DND-41 (cell line): Measurements from ENCODE around the gene STRN.

ENCODE experiments used
- EZH2 ChIP-seq: IDR thresholded peaks from 3 replicates; pipeline ENCODE4 v1.6.1; 2012; ENCODE audit warnings: borderline replicate concordance, low read depth, mild to moderate bottlenecking, moderate library complexity, low read length, inconsistent platforms; ENCODE audit not compliant: severe bottlenecking
- TF ChIP-seq, protein P1 (sequence below): IDR thresholded peaks from 2 replicates; pipeline ENCODE4 v1.5.1; 2012; ENCODE audit warnings: borderline replicate concordance, low read length, moderate library complexity, mild to moderate bottlenecking; ENCODE audit not compliant: poor library complexity, severe bottlenecking; ENCODE audit errors: extremely low read depth

DNA sequence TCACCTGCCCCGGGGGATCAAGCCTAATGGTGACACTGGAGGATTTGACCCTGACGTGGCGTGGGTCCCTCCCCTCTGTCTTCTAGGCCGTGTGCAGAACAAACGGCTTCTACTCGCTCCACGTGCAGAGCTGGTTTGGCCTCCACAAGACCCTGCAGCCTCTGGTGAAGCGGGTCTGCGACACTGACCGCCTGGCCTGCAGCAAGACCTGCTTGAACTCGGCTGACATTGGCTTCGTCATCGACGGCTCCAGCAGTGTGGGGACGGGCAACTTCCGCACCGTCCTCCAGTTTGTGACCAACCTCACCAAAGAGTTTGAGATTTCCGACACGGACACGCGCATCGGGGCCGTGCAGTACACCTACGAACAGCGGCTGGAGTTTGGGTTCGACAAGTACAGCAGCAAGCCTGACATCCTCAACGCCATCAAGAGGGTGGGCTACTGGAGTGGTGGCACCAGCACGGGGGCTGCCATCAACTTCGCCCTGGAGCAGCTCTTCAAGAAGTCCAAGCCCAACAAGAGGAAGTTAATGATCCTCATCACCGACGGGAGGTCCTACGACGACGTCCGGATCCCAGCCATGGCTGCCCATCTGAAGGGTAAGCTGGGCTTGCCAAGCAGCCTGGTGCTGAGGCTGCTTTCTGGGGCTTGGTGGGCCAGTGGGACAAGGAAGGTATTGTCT is 157.8 kb downstream of the STRN start:
- TF ChIP-seq, protein P1, sequence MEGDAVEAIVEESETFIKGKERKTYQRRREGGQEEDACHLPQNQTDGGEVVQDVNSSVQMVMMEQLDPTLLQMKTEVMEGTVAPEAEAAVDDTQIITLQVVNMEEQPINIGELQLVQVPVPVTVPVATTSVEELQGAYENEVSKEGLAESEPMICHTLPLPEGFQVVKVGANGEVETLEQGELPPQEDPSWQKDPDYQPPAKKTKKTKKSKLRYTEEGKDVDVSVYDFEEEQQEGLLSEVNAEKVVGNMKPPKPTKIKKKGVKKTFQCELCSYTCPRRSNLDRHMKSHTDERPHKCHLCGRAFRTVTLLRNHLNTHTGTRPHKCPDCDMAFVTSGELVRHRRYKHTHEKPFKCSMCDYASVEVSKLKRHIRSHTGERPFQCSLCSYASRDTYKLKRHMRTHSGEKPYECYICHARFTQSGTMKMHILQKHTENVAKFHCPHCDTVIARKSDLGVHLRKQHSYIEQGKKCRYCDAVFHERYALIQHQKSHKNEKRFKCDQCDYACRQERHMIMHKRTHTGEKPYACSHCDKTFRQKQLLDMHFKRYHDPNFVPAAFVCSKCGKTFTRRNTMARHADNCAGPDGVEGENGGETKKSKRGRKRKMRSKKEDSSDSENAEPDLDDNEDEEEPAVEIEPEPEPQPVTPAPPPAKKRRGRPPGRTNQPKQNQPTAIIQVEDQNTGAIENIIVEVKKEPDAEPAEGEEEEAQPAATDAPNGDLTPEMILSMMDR = no peak
- TF ChIP-seq EZH2 = no peak
